ENCODE data around the gene VAV2.

VAV2 gene, protein sequence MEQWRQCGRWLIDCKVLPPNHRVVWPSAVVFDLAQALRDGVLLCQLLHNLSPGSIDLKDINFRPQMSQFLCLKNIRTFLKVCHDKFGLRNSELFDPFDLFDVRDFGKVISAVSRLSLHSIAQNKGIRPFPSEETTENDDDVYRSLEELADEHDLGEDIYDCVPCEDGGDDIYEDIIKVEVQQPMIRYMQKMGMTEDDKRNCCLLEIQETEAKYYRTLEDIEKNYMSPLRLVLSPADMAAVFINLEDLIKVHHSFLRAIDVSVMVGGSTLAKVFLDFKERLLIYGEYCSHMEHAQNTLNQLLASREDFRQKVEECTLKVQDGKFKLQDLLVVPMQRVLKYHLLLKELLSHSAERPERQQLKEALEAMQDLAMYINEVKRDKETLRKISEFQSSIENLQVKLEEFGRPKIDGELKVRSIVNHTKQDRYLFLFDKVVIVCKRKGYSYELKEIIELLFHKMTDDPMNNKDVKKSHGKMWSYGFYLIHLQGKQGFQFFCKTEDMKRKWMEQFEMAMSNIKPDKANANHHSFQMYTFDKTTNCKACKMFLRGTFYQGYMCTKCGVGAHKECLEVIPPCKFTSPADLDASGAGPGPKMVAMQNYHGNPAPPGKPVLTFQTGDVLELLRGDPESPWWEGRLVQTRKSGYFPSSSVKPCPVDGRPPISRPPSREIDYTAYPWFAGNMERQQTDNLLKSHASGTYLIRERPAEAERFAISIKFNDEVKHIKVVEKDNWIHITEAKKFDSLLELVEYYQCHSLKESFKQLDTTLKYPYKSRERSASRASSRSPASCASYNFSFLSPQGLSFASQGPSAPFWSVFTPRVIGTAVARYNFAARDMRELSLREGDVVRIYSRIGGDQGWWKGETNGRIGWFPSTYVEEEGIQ

GRCh38 chr9:133991964-133992779 lies at the start of gene VAV2:
TSS of gene VAV2 (minus strand) at chr9:133992324. CDS start at chr9:133992278, 46 bp downstream.
- in situ Hi-C loops (cut with MboI; ENCODE audit: low sequenced_read_pairs), result loop anchor here (10.0 to 25.0 kb wide), 2 partner anchors 207 to 480 kb away; partner anchors contain the start of gene MYMK

GRCh38 chr9:134041649-134041962 lies 49.5 kb upstream of the VAV2 start:
- in situ Hi-C loops (cut with MboI; ENCODE audit: low sequenced_read_pairs), result no loop called here

- in situ Hi-C loops (cut with MboI; ENCODE audit: low sequenced_read_pairs), result no loop called here
These were observed 48.9 kb upstream of the VAV2 start for GRCh38 chr9:134040781-134041648.

- in situ Hi-C loops (cut with MboI; ENCODE audit: low sequenced_read_pairs), result no loop called here
These were observed 48.0 kb upstream of the VAV2 start for GRCh38 chr9:134040176-134040565.

- in situ Hi-C loops (cut with MboI; ENCODE audit: low sequenced_read_pairs), result no loop called here
These were observed 47.5 kb upstream of the VAV2 start for GRCh38 chr9:134039386-134040175.

GRCh38 chr9:134037641-134038040 lies 45.5 kb upstream of the VAV2 start:
- in situ Hi-C loops (cut with MboI; ENCODE audit: low sequenced_read_pairs), result no loop called here

DNA sequence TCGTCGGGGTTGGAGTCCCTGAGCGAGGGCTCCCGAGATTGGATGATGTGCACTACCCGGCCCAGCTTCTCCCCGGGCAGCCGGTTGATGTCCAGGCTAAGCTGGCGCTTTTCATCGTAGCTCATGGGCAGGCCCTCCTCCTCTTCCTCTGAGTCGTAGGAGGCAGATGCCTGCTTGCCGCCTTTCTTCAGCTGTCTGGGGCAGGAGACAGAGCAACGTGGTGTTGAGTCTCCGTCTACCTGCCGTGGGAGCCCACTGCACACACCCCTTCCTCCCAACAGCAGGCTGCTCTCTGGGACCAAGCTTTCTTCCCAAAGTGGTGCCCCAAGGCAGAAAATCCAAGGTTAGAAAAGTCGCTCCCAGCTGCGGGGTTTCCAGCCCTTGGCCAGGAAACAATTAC lies 44.0 kb upstream of the VAV2 start:
- in situ Hi-C loops (cut with MboI; ENCODE audit: low sequenced_read_pairs), result no loop called here

DNA sequence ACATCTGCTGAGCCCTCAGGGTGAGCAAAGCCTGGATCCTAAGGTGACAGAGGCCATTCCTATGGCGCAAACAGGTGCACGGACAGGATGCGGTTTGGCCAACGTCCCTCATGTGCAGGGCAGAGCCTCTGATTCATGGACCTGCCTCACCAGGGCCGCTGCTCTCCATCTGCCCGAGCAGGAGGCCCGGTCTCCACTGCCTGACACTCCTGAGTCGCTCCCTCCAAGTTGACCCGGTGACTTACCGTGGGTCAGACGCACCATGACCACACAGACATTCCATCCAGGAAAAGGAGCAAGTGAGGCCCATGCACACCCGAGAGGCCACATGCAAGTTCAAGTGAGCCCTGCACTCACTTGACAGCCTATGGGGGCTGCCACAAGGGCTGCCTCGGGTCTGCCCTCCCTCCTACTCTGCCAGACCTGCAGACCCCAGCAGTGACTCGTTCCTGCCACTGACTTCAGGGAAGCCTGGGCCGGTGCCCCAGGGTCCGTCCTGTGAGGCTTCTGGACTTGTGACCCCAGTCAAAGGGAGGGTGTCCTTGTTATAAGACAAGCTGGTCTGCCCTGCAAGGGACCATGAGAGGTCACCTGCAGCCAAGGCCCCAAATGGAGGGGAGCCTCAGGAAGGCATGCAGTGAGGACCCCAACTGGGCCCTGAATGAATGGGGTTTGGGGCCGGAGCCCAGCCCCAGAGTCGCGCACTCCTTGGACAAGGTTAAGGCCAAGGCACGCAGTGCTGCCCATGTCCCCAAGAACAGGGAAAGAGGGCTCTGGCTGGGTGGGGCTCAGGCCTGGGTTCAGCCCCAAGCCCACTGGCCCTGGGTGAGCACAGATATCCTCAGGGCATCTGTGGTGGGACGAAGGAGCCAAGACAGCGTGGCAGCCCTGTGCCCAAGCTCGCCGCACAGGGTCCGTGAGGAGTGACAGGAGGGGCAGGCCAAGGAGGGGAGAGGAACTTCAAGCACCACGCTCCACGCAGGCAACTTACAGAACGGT lies 43.2 kb upstream of the VAV2 start:
- in situ Hi-C loops (cut with MboI; ENCODE audit: low sequenced_read_pairs), result no loop called here

DNA sequence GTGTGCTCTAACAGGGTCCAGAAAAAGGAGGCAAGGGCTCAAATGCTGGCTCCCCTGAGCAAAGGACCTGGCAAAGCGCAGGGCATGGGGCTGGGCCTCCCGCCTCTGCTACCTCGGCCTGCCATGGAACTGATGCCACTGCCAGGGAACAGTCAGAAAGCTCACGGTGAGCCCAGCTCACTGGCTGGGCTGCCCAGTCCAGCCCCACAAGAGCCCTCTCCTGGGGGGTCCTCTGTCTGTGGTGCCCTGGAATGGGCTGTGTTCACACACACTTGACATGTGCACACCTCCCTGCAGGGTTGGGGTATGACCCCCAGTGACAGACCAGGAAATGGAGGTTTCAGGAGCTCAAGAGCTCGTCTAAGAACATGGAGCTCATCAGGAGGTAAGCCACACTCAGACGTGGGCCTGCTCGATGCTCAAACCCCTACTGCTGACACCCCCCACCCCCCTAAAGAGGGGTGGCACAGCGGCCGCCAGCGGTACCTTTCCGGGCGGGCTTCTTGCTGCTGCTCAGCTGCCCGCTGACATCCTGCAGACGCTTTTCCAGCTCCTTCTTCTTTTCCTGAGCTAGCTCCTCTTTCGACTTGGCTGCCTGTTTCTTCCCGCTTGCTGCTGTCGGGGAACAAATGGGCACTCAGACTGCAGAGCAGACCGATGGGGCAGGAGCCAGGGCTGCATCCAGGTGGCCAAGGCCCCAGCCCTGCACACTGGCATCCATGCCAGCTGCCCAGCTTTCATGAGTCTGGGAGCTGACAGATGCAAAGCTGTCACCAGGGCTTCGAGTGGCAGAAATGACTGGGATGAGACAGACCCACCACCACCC lies 42.3 kb upstream of the VAV2 start:
- in situ Hi-C loops (cut with MboI; ENCODE audit: low sequenced_read_pairs), result no loop called here

GRCh38 chr9:134033516-134034214 lies 41.5 kb upstream of the VAV2 start:
- in situ Hi-C loops (cut with MboI; ENCODE audit: low sequenced_read_pairs), result no loop called here

GRCh38 chr9:134032456-134033222 lies 40.5 kb upstream of the VAV2 start:
- in situ Hi-C loops (cut with MboI; ENCODE audit: low sequenced_read_pairs), result no loop called here

GRCh38 chr9:134031783-134032182 lies 39.7 kb upstream of the VAV2 start:
- in situ Hi-C loops (cut with MboI; ENCODE audit: low sequenced_read_pairs), result no loop called here

DNA sequence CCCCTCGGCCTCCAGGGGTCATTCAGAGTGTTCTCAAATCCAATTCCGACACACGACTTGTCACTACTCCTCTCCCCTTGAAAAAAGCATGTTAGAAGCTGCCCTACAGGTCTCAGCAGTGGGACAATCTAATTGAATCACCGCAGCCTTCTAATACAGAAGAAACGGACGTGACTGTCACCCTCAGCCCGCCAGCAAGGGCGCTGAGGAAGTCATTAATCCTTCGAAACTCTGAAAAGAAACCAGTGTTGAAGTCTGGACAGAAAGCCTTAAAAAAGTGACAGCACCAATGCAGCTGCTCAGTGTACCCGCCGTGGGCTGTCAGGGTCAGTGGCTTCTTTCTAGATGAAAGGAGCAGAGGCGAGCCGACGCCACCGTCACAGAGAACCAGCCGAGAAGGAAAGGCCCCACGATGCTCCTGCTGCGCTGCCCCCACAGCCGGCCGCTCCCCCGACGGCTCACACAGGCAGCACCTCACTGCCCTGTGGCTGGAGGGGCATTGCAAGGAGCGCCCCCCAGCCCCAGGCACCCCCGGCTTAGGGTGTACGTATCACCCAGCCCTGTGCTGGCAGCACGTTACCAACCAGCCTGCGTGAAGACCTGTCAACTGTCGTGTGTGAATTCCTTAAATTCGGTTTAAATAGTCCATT lies 38.8 kb upstream of the VAV2 start:
- in situ Hi-C loops (cut with MboI; ENCODE audit: low sequenced_read_pairs), result no loop called here

DNA sequence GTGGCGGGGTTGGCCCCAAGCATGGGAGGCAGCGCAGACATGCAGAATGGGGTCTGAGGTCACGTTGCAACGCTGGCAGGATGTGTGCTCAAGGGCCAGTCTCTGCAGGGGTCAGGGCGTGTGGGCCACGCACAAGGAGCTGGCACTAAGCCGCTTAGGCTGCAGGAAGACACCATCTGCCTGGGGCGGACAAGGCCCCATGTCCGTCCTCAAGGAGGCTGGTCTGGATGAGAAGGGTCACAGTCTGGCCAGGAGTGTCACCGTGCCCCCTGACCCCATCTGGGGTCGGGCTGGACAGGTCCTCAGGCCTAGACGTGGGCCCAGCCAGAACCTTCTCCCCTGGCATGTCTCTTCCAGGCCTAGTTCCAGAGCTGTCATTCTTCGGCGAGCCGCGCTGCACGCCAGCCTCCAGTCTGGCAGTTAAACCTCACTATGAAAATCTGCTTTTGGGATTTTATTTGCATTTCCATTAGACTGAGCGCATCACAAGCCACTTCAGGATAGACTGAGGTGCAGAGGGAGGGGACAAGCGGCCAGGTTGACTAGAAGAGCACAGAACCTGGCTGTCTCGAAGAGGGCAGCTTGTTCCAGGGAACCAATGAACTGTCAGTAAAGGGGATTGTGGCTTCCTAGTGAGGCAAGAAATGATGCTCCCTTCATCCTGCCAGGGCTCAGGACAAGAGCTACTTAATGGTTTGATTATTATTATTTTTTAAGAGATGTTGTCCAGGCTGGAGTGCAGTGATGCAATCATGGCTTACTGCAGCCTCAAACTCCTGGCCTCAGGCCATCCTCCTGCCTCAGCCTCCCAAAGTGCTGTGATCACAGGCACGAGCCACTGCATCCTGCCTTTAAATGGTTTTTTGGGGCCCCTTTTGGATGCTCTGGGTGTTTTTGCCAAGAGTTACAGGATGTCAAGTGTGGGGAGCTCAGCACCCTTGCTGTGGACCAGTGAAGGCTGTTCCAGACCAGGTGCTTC lies 37.4 kb upstream of the VAV2 start:
- in situ Hi-C loops (cut with MboI; ENCODE audit: low sequenced_read_pairs), result no loop called here

Measured in HL-60/S4 treated with phorbol 12-myristate 13-acetate at 8.2 ng/mL for 4 days and 3 days (cell line).